Measurements from ENCODE around the gene REN. TPM values are rescaled to one million over a fixed set of nuclear protein-coding genes. Genes with fewer than 3 reads are reported as not detected.

Gene REN
- total RNA-seq, 1 experiment from 2014 or later: not detected

- no peak for DNase-seq (ENCODE audit: low spot score)
These were observed 32.0 kb downstream of the REN start for GRCh38 chr1:204134103-204134502.

GRCh38 chr1:204132718-204133117, 33.4 kb downstream of the REN start:
- DNase-seq (ENCODE audit: low spot score): no peak

- no peak for DNase-seq (ENCODE audit: low spot score)
These were observed 34.2 kb downstream of the REN start for GRCh38 chr1:204131978-204132377.

- peak; percentile 73 for DNase-seq (ENCODE audit: low spot score)
These were observed 34.9 kb downstream of the REN start for GRCh38 chr1:204130981-204131892.

GRCh38 chr1:204130178-204130577, 36.0 kb downstream of the REN start:
- peak; percentile 36 for DNase-seq (ENCODE audit: low spot score)

- peak; percentile 67 for DNase-seq (ENCODE audit: low spot score)
These were observed 36.9 kb downstream of the REN start for GRCh38 chr1:204128964-204129896.

- DNase-seq (ENCODE audit: low spot score): no peak
These were observed 37.6 kb downstream of the REN start for GRCh38 chr1:204128464-204128963.

GRCh38 chr1:204127597-204128242, 38.4 kb downstream of the REN start:
- peak; percentile 69 for DNase-seq (ENCODE audit: low spot score)

- DNase-seq (ENCODE audit: low spot score): no peak
These were observed 39.2 kb downstream of the REN start for GRCh38 chr1:204126956-204127355.

GRCh38 chr1:204126386-204126785, 39.8 kb downstream of the REN start:
- DNase-seq (ENCODE audit: low spot score): no peak

GRCh38 chr1:204125759-204126351, 40.3 kb downstream of the REN start:
- no peak for DNase-seq (ENCODE audit: low spot score)

GRCh38 chr1:204124639-204125038, 41.5 kb downstream of the REN start:
- DNase-seq (ENCODE audit: low spot score): no peak

- no peak for DNase-seq (ENCODE audit: low spot score)
These were observed 42.8 kb downstream of the REN start for GRCh38 chr1:204123376-204123775.

- DNase-seq (ENCODE audit: low spot score): no peak
These were observed 44.1 kb downstream of the REN start for GRCh38 chr1:204121840-204122555.

- DNase-seq (ENCODE audit: low spot score): no peak
These were observed 49.6 kb downstream of the REN start for GRCh38 chr1:204116539-204116938.

- no peak for DNase-seq (ENCODE audit: low spot score)
These were observed 51.0 kb downstream of the REN start for GRCh38 chr1:204115116-204115515.

- no peak for DNase-seq (ENCODE audit: low spot score)
These were observed 51.5 kb downstream of the REN start for GRCh38 chr1:204114606-204115005.

- no peak for DNase-seq (ENCODE audit: low spot score)
These were observed 52.2 kb downstream of the REN start for GRCh38 chr1:204113896-204114295.

- DNase-seq (ENCODE audit: low spot score): no peak
These were observed 53.0 kb downstream of the REN start for GRCh38 chr1:204112876-204113730.
